IMR-90 (cell line): Measurements from ENCODE around the gene SKIC8. TPM values are rescaled to one million over a fixed set of nuclear protein-coding genes. Genes with fewer than 3 reads are reported as not detected.

Source experiments
- ATAC-seq: fragments of 200-7000 bp; cut with Tn5 transposase; 2 replicates; pipeline ENCODE4 v1.9.1; 2020; ENCODE audit warnings: low read depth, mild to moderate bottlenecking, moderate library complexity
- BruUV-seq: library from RNA; stranded (reverse); fragments of 400-500 nt; replicated peaks from 2 replicates; lab custom pipeline; 2021; lab: Mats Ljungman, UMichigan
- CTCF ChIA-PET: fragments of 300-600 bp; formaldehyde crosslinking; extraction: SDS; loops from one replicate; lab custom pipeline; 2021; ENCODE audit warnings: antibody characterized with exemption; lab: Yijun Ruan, JAX
- POLR2A ChIA-PET: fragments of 300-600 bp; sonication (Branson Sonifier 250); formaldehyde crosslinking; loops from one replicate; lab custom pipeline; 2022; ENCODE audit warnings: antibody characterized with exemption; ENCODE audit not compliant: unreplicated experiment; lab: Charles Lee
- DNase-seq: peaks from one replicate; pipeline ENCODE4 v3.0.0; 2013
- H2AFZ ChIP-seq: replicated peaks from 2 replicates; pipeline ENCODE3; 2013; ENCODE audit warnings: low read length, mild to moderate bottlenecking; ENCODE audit not compliant: poor library complexity
- H2AK5ac ChIP-seq: 2 replicates; pipeline ENCODE4 v1.6.1; 2013; ENCODE audit warnings: low read depth, low read length, inconsistent platforms
- H2AK9ac ChIP-seq: replicated peaks from 2 replicates; pipeline ENCODE3; 2013; ENCODE audit warnings: mild to moderate bottlenecking, low read depth, low read length, moderate library complexity; ENCODE audit not compliant: poor library complexity
- H2BK120ac ChIP-seq: 2 replicates; pipeline ENCODE4 v1.6.1; 2013; ENCODE audit warnings: low read depth, low read length, inconsistent platforms
- H2BK15ac ChIP-seq: 3 replicates; pipeline ENCODE4 v1.6.1; 2013; ENCODE audit warnings: low read depth, low read length, inconsistent platforms
- H2BK20ac ChIP-seq: 2 replicates; pipeline ENCODE4 v1.6.1; 2013; ENCODE audit warnings: low read depth, mild to moderate bottlenecking, inconsistent platforms, low read length, moderate library complexity
- H2BK5ac ChIP-seq: 2 replicates; pipeline ENCODE4 v1.6.1; 2013; ENCODE audit warnings: mild to moderate bottlenecking, low read depth, low read length, inconsistent platforms; ENCODE audit not compliant: poor library complexity, severe bottlenecking
- H3K14ac ChIP-seq: replicated peaks from 2 replicates; pipeline ENCODE4 v1.6.1; 2013; ENCODE audit warnings: low read depth, low read length, inconsistent platforms
- H3K18ac ChIP-seq: 2 replicates; pipeline ENCODE4 v1.6.1; 2013; ENCODE audit warnings: low read depth, low read length, control low read depth
- H3K23ac ChIP-seq: 2 replicates; pipeline ENCODE4 v1.6.1; 2013; ENCODE audit warnings: low read depth, low read length, inconsistent platforms
- H3K27ac ChIP-seq: 2 replicates; pipeline ENCODE4 v1.5.1; 2013; ENCODE audit warnings: mild to moderate bottlenecking, control low read depth, low read length; ENCODE audit not compliant: insufficient read depth
- H3K27me3 ChIP-seq: 2 replicates; pipeline ENCODE4 v1.6.1; 2013; ENCODE audit warnings: low read length; ENCODE audit not compliant: control insufficient read depth, insufficient read depth
- H3K36me3 ChIP-seq: 2 replicates; pipeline ENCODE4 v1.6.1; 2013; ENCODE audit warnings: low read length, mixed read lengths; ENCODE audit not compliant: control insufficient read depth, insufficient read depth
- H3K4ac ChIP-seq: 2 replicates; pipeline ENCODE4 v1.6.1; 2013; ENCODE audit warnings: low read depth, low read length, inconsistent platforms
- H3K4me1 ChIP-seq: 2 replicates; pipeline ENCODE4 v1.6.1; 2013; ENCODE audit warnings: low read length, mixed read lengths; ENCODE audit not compliant: control insufficient read depth, insufficient read depth
- H3K4me2 ChIP-seq: 2 replicates; pipeline ENCODE4 v1.6.1; 2013; ENCODE audit warnings: low read depth, mild to moderate bottlenecking, control low read depth, low read length, moderate library complexity
- H3K4me3 ChIP-seq: 2 replicates; pipeline ENCODE4 v1.5.1; 2013; ENCODE audit warnings: low read depth, mild to moderate bottlenecking, control low read depth, low read length, moderate library complexity; ENCODE audit not compliant: insufficient read depth
- H3K56ac ChIP-seq: 2 replicates; pipeline ENCODE4 v1.6.1; 2013; ENCODE audit warnings: low read length, inconsistent platforms; ENCODE audit not compliant: insufficient read depth; ENCODE audit errors: extremely low read depth
- H3K79me1 ChIP-seq, 2 experiments: 2 replicates each; pipeline ENCODE4 v1.6.1; 2013; ENCODE audit warnings: low read length in 2 of 2, inconsistent platforms in 1 of 2, low read depth in 1 of 2
- H3K9ac ChIP-seq: 2 replicates; pipeline ENCODE4 v1.6.1; 2013; ENCODE audit warnings: low read depth, low read length, control low read depth
- H3K9me1 ChIP-seq: 2 replicates; pipeline ENCODE4 v1.6.1; 2013; ENCODE audit warnings: low read length, inconsistent platforms; ENCODE audit not compliant: insufficient read depth
- H3K9me3 ChIP-seq: 2 replicates; pipeline ENCODE4 v1.6.1; 2013; ENCODE audit warnings: low read length; ENCODE audit not compliant: control insufficient read depth, insufficient read depth
- H4K20me1 ChIP-seq: 2 replicates; pipeline ENCODE4 v1.6.1; 2013; ENCODE audit warnings: low read length, inconsistent platforms; ENCODE audit not compliant: insufficient read depth
- H4K5ac ChIP-seq: 2 replicates; pipeline ENCODE4 v1.6.1; 2013; ENCODE audit warnings: mild to moderate bottlenecking, low read depth, low read length, control low read depth
- H4K8ac ChIP-seq, 2 experiments: 2 replicates each; pipeline ENCODE4 v1.6.1; 2013; ENCODE audit warnings: low read depth in 2 of 2, low read length in 2 of 2, control low read depth in 1 of 2, inconsistent platforms in 1 of 2
- H4K91ac ChIP-seq: 2 replicates; pipeline ENCODE4 v1.6.1; 2013; ENCODE audit warnings: low read depth, low read length, inconsistent platforms; ENCODE audit not compliant: insufficient read depth
- BHLHE40 ChIP-seq: fragments of 150-350 bp; IDR thresholded peaks from 2 replicates; pipeline ENCODE4 v1.6.1; 2016; ENCODE audit warnings: mild to moderate bottlenecking, low read depth, low read length
- CEBPB ChIP-seq: IDR thresholded peaks from 2 replicates; pipeline ENCODE4 v1.6.1; 2012; ENCODE audit warnings: low read depth, low read length, improper control_type of control experiment
- WGBS, 2 experiments: methylation state at CpG; one replicate each; pipeline versions ENCODE4 v1.1.5 to v1.1.7; 2013; ENCODE audit warnings: missing lambda C conversion rate in 2 of 2; ENCODE audit not compliant: insufficient read length in 1 of 2; ENCODE audit errors: extremely low coverage in 2 of 2; 5-methylcytosine and 5-hydroxymethylcytosine counted together
- dilution Hi-C: fragments of 300-500 bp; cut with HindIII; formaldehyde crosslinking; loops from one replicate; pipeline ENCODE4 v1.14.3; 2018; ENCODE audit warnings: low sequenced_read_pairs; ENCODE audit not compliant: unreplicated experiment
- in situ Hi-C: fragments of 300-500 bp; cut with MboI; formaldehyde crosslinking; loops from 3 replicates; pipeline ENCODE4 v1.14.3; 2019; ENCODE audit warnings: low sequenced_read_pairs, inconsistent platforms, mixed read lengths
- intact Hi-C: fragments of 100-400 bp; cut with micrococcal nuclease; formaldehyde crosslinking; loops from 2 replicates; pipeline ENCODE4 v1.10.0; 2022
- polyA plus RNA-seq, 3 experiments: library from polyadenylated mRNA; depleted of rRNA; stranded (reverse); fragments of >200 nt; gene quantifications; 2 replicates each; pipeline ENCODE4 v1.2.3, GENCODE V29; 2012; ENCODE audit warnings: low replicate concordance in 1 of 3
- total RNA-seq: library from RNA; depleted of rRNA; stranded (reverse); fragments of >200 nt; gene quantifications from 2 replicates; pipeline ENCODE4 v1.2.3, GENCODE V29; 2012

Gene SKIC8
- total and polyA plus RNA-seq, 2 of the 4 experiments (the other 2 are of a cell fraction) = 72.2 to 124 TPM

GRCh38 chr15:78266806-78267205 lies 32.6 kb downstream of the SKIC8 start:
- WGBS, 2 experiments = no CpG with 5 or more reads among the region's 2 CpGs
- in situ Hi-C loops (no loop called here), intact Hi-C loops (no loop called here), dilution Hi-C loops (no loop called here)
- DNase-seq = no peak
- Histone ChIP-seq H4K91ac (no peak overlapping the region), H3K9ac (no peak overlapping the region), H3K36me3 (no peaks in the 10 kb centered on the region), H3K27ac (no peak overlapping the region), H3K4me1 (peaks cover 10% of the 10 kb centered on the region), H3K9me3 (no peaks in the 10 kb centered on the region), H4K20me1 (no peaks in the 10 kb centered on the region), H3K4me3 (no peak overlapping the region), H2AFZ (no peak overlapping the region), H4K5ac (no peak overlapping the region; the same call in 1 of the 2 replicates), H3K9me1 (0 out of 2 replicates have a peak, but pooled peaks cover 3% of the 10 kb centered on the region), H2BK5ac (no peak overlapping the region), H3K79me1 (no peaks in the 10 kb centered on the region), H4K8ac (no peak overlapping the region), H2BK120ac (no peak overlapping the region; the same call in 1 of the 2 replicates), H3K14ac (no peak overlapping the region), H3K4me2 (no peak overlapping the region), H2BK20ac (no peak overlapping the region), H3K4ac (no peak overlapping the region), H3K23ac (no peak overlapping the region), H2AK5ac (no peak overlapping the region; the same call in 1 of the 2 replicates), H3K18ac (no peak overlapping the region; the same call in 1 of the 2 replicates), H2BK15ac (no peak overlapping the region), H2AK9ac (no peak overlapping the region), H3K27me3 (peaks cover 12% of the 10 kb centered on the region), H3K56ac (no peak overlapping the region)
- TF ChIP-seq BHLHE40 = no peak
- no peak for TF ChIP-seq CEBPB
- POLR2A ChIA-PET = no interaction called here
- ATAC-seq = no peak
- BruUV-seq = no TSS peak
- CTCF ChIA-PET = interaction anchor here (1.0 kb wide), 1 partner anchor 16 kb away, joined by 3 read pairs; no protein-coding TSS in a partner anchor
